Measurements from ENCODE around the gene ARID4A. TPM values are rescaled to one million over a fixed set of nuclear protein-coding genes. Genes with fewer than 3 reads are reported as not detected.

ARID4A gene
- total and polyA plus RNA-seq, 9 of the 15 experiments (the other 6 are each of a cell fraction or from before 2014, with no cell fraction given): 2.4 to 11.5 (median 8.7) TPM

- no peaks in the 10 kb centered on the region for H3K27me3 ChIP-seq (ENCODE audit: control insufficient read depth in 2 of 2, insufficient read depth in 2 of 2, low read length in 2 of 2)
- peak overlapping the region; percentile 11; the same call in 1 of the 2 replicates for H3K4me3 ChIP-seq
- H2AFZ ChIP-seq (ENCODE audit: low read depth, low read length): peak overlapping the region; percentile 96
- ChIA-PET CTCF (ENCODE audit: low intra/inter-chr PET ratio) (interaction anchor here (0.6 kb wide), 1 partner anchor 287 kb away, joined by 3 read pairs; no protein-coding TSS in a partner anchor), POLR2A (no interaction called here)
- H3K36me3 ChIP-seq (ENCODE audit: control insufficient read depth, insufficient read depth, low read length): no peaks in the 10 kb centered on the region
- 46% methylated on average over 10 of the region's 10 CpGs for WGBS (ENCODE audit: insufficient coverage, low coverage, missing lambda C conversion rate)
- no peaks in the 10 kb centered on the region for H4K20me1 ChIP-seq (replicated peaks; ENCODE audit: control insufficient read depth, insufficient read depth, low read length)
- in situ Hi-C loops (cut with MboI): no loop called here
- H3K79me2 ChIP-seq (ENCODE audit: control insufficient read depth, insufficient read depth, low read length): no peaks in the 10 kb centered on the region
- TF ChIP-seq ZBTB5 (IDR thresholded peaks at IDR 0.05) (peak; percentile 84), TAF9B (IDR thresholded peaks at IDR 0.05; ENCODE audit: partially characterized antibody) (no peak), HINFP (tag; conservative IDR thresholded peaks at IDR 0.05; ENCODE audit: low read depth) (peak; percentile 84), POLR2G (IDR thresholded peaks at IDR 0.05; ENCODE audit: low read depth, low read length) (no peak), CC2D1A (IDR thresholded peaks at IDR 0.05) (peak; percentile 41; the same call in 1 of the 2 replicates)
- intact Hi-C loops (cut with micrococcal nuclease): no loop called here
- BruUV-seq (replicated peaks): no TSS peak
- H3K9ac ChIP-seq (ENCODE audit: insufficient read depth in 1 of 2, low read depth in 2 of 2, low read length in 2 of 2): peak overlapping the region; percentile 37 to 72; a peak in 3 of 4 replicates
- H3K9me3 ChIP-seq (replicated peaks; ENCODE audit: control insufficient read depth, insufficient read depth, low read depth, low read length): no peaks in the 10 kb centered on the region
- no peaks in the 10 kb centered on the region for H3K9me1 ChIP-seq (ENCODE audit: control insufficient read depth, insufficient read depth, low read length)
- no peak overlapping the region for H3K27ac ChIP-seq (ENCODE audit: extremely low read depth, low read depth, low read length)
- H3K4me2 ChIP-seq (ENCODE audit: insufficient read depth, low read length): peak overlapping the region; percentile 62
- FAIRE-seq: no peak
- no peak for ATAC-seq
- peaks cover 0 to 9% of the 10 kb centered on the region in 2 experiments; a peak in 3 of 5 replicates for H3K4me1 ChIP-seq (replicated peaks in 1 of 2; ENCODE audit: control insufficient read depth in 2 of 2, insufficient read depth in 2 of 2, low read length in 2 of 2)
- DNase-seq (ENCODE audit: extremely low read depth in 1 of 4, low spot score in 3 of 4): no peak
Observed at GRCh38 chr14:58395562-58395811, 97.1 kb downstream of the ARID4A start.
